NCI-H128 (cell line): Measurements from ENCODE around the gene PRDM5.
"Not testable (repeated sequence)": the region's sequence is repeated elsewhere in the genome, so short reads cannot be mapped to it uniquely, and the experiment has no call there.

ENCODE experiments used
- DNase-seq: peaks from one replicate; lab custom pipeline; 2025; ENCODE audit not compliant: unreplicated experiment; lab: John Stamatoyannopoulos, UW

The PRDM5 gene

DNA sequence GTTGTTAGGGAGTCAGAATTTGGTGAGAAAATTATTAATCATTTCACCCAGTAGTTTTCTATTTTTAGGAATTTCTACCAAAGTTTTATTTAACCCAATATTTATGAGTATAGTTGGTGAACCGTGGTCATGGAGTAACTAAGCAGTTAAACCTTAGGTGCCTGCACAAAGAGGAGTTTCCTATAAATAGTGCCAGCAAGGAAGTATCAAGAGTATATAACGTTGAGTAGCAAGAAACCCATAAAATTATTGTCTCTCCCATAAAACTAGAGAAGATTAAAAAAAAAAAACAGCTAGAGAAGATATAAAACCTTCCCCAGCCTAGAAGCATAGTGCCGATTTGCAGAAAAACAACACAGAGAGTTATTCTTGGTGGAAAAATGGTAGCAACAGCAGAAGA lies 158.9 kb downstream of the PRDM5 start:
- no peak for DNase-seq

- no peak for DNase-seq
These were observed 161.5 kb downstream of the PRDM5 start for GRCh38 chr4:120761070-120761469.

- no peak for DNase-seq
These were observed 162.5 kb downstream of the PRDM5 start for GRCh38 chr4:120760047-120760446.

GRCh38 chr4:120755864-120756263 lies 166.7 kb downstream of the PRDM5 start:
- DNase-seq = no peak

DNA sequence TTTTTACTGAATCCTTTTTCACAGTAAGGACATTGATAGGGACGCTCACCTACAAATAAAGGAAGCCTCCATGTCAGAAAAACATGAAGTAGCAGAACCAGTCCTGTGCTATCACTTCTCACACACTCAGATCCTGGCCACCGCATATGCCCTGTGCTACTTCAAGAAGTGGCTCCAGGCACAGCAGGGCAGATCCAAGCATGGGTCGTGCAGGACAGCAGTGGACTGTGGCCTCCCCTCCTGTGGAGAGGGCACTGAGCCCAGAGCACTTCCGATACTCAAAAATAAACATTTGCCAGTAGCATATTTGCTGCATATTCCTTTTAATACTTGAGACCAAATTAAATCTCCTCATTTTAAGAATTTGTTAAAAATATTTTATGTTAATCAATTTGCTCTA lies 167.9 kb downstream of the PRDM5 start:
- no peak for DNase-seq

GRCh38 chr4:120753854-120754253 lies 168.7 kb downstream of the PRDM5 start:
- peak; percentile 4 for DNase-seq

DNA sequence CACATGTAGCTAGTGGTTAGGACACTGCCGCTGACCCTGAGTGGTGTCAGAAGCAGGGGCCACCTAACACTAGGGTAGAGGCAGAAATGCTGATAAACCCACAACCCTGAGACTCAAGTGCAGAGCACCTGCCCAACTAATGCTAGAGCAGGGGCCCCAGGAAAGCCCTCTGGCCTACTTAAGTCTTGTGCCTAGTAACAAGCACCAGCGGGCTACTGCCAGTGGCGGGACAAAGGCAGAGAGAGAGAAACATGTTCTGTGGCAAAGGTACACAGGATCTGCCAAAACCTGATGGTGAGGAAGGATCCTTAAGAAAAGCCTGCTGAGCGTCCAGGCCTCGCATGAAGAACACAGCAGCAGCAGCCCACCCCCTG lies 172.4 kb downstream of the PRDM5 start:
- no peak for DNase-seq

DNA sequence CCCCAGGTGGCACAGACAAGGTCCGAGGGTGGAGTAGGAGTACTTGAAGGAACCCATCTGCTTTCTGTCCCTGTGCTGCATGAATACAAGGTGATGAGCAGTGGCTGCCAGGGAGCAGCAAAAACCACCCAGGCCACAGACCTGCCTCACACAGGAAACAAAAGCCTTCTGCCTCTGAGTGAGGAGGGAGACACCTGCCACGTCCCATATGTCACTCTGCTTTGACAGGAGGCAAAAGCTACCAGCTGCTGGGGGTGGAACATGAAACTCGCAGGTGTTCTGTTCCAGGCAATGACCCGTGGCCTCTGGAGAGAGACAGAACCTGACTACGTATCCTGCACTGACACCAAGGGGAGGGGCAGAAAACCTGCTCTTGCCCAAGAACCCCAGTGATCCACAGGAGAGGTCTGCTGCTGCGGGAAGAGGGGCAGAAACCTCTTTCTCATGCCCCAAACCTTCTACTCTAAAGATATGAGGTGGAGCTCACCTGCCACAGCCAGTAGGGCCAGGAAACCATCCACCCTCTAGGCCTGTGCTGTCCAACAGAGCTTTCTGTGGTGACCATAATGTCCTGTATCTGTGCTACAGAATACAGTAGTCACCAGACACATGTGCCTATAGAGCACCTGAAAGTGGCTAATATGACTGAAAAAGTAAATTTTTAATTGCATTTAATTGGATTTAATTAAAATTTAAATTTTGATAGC lies 172.9 kb downstream of the PRDM5 start:
- DNase-seq = peak; percentile 57

GRCh38 chr4:120741636-120742035 lies 180.9 kb downstream of the PRDM5 start:
- DNase-seq = not testable (repeated sequence)

GRCh38 chr4:120736312-120736711 lies 186.2 kb downstream of the PRDM5 start:
- no peak for DNase-seq

DNA sequence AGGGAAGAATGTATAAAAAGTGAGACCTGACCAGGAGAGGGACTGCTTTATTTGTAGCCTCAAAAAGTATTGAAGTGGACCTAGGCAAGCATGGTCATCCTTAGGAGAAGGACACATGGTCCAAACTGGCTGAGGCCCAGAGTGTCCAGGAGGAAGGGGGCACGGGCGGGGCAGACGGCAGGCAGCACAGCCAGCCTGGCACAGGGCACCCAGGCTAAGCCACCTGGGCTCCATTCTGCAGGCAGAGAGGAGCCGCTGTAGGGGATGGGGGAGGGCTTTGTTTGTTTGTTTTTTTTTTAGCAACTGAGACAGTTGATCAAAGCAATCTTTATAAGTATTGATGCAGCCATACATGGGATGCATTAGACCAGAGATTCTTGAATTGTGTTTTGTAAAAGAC lies 188.6 kb downstream of the PRDM5 start:
- no peak for DNase-seq

GRCh38 chr4:120733054-120733453 lies 189.5 kb downstream of the PRDM5 start:
- no peak for DNase-seq

GRCh38 chr4:120731561-120731960 lies 191.0 kb downstream of the PRDM5 start:
- DNase-seq = no peak

GRCh38 chr4:120730777-120731320 lies 191.7 kb downstream of the PRDM5 start:
- no peak for DNase-seq

GRCh38 chr4:120728892-120729675 lies 193.4 kb downstream of the PRDM5 start:
- DNase-seq = no peak

- no peak for DNase-seq
These were observed 196.6 kb downstream of the PRDM5 start for GRCh38 chr4:120725639-120726580.

DNA sequence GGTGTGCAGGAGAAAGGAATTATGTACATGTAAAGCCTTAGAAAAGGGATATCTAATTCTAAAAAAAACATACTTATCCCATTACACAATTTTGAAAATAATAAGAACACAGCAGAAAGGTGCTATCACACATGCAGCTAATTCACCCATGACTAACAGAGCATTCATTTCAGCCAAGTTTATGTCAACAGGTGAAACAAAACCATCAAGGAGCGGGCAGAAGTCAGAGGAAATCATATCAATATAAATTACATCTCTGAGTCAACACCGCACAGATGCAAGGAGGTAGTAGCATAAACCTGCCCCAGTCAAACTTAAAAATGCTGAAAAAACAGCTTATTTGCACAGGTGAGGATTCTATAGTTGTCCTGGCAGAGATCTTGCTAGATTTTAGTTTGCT lies 197.9 kb downstream of the PRDM5 start:
- DNase-seq = no peak

GRCh38 chr4:120723986-120724385 lies 198.5 kb downstream of the PRDM5 start:
- no peak for DNase-seq

DNA sequence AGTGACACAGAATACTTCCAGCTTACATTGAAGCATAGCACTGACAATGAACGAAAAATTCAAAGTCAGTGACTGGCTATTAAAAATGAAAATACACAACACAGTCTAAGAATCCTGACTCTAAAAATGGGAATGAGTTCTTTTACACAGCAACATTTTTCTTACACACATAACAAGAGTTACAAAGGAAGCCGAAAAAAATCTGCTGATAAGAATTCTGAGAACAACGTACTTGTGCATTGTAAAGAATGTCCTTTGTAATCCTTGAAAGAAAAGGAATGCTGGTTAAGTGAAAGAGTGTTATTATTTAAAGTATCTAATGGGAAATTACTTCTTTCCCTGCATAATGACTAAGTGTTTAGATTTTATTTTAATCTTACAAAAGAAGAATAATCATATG lies 199.4 kb downstream of the PRDM5 start:
- DNase-seq = no peak

DNA sequence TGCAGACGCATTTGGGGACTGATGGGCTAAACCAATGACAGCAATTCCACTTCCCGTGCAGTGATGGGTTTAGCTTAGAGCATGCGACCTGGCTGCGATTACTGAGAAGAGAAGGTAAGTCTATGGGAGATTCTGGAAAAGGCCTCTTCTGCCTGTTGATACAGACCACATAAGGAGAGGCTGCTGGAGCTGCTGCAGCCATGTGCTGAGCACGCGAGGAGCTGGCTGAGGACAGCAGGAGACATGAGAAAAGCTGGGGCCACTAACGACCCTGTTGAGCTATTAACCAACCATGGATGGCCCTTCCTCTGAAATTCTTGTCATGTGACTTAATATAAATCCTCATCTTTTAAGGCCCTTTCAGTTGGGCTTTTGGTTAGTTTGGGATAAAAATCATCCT lies 199.9 kb downstream of the PRDM5 start:
- no peak for DNase-seq

DNA sequence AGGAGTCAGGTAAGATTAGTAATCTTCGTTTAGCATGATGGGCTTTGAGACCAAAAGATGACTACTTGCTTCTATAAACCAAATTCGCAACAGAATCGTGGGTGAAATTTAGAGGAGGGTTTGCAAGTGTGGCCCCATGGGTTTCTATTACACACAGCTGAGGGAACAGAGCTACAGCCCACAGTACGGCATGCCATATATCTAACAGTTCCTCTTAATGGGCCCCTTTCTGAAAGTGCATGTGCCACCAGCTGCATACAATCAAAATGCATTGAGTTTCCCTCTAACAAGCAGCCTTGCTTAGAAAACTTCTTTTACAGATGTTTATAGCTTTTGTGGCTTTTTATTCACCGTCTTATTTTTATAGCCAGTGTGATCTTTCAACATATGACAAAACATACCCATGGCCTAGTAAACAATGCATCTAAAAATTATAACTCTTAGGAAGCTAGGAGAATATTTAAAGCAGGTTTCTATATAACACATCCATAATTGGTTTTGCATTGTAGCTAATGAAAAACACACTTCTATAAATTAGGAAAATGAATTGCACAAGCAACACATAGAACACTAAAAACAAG lies 202.1 kb downstream of the PRDM5 start:
- no peak for DNase-seq
